Measurements from ENCODE around the gene ZNF438. TPM values are rescaled to one million over a fixed set of nuclear protein-coding genes. Genes with fewer than 3 reads are reported as not detected.

ZNF438 gene
- total RNA-seq, 1 experiment from 2014 or later, result 2.0 TPM

DNA sequence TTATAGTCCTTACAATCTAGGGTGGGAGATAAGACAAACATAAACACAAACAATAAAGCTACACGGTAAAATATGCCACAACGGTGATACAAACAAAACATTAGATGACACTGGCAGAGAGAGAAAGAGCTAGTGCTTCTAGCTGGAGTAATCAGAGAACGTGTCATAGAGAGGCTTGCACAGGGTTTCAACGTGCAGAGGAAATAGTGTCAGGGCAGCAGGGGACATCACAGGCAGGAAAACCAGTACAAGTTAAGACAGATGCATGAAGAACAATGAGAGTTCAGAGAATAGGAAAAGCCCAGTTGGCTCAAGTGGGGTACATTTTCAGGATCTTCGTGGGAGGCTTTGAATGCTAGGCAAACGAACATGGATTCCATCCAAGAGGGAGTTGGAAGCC, 91.4 kb downstream of the ZNF438 start:
- DNase-seq (ENCODE audit: low read depth, low spot score), result no peak
- no peaks in the 10 kb centered on the region for H3K36me3 ChIP-seq (ENCODE audit: control insufficient read depth, insufficient read depth, low read length)
- intact Hi-C loops (cut with micrococcal nuclease; ENCODE audit: unreplicated experiment), result no loop called here
- BruUV-seq (replicated peaks), result no TSS peak
- in situ Hi-C loops (cut with HindIII; ENCODE audit: low pct_unique_long_range_greater_than_20kb, low sequenced_read_pairs), result no loop called here
- H3K9me3 ChIP-seq (ENCODE audit: control insufficient read depth, insufficient read depth, low read depth, low read length), result no peaks in the 10 kb centered on the region
- no peaks in the 10 kb centered on the region for H3K27me3 ChIP-seq (ENCODE audit: control insufficient read depth, insufficient read depth, low read length)
- ChIA-PET CTCF (no interaction called here), POLR2A (no interaction called here)
- no peak for ATAC-seq
- no peak for TF ChIP-seq SIN3A (IDR thresholded peaks at IDR 0.05; ENCODE audit: borderline replicate concordance, insufficient read depth, low read depth, low read length)
- TF ChIP-seq TCF7L2 (IDR thresholded peaks at IDR 0.05; ENCODE audit: low read depth, low read length), result no peak
- no peak for TF ChIP-seq POLR2AphosphoS5 (IDR thresholded peaks at IDR 0.05; ENCODE audit: low read depth, low read length)
- TF ChIP-seq, protein P1, sequence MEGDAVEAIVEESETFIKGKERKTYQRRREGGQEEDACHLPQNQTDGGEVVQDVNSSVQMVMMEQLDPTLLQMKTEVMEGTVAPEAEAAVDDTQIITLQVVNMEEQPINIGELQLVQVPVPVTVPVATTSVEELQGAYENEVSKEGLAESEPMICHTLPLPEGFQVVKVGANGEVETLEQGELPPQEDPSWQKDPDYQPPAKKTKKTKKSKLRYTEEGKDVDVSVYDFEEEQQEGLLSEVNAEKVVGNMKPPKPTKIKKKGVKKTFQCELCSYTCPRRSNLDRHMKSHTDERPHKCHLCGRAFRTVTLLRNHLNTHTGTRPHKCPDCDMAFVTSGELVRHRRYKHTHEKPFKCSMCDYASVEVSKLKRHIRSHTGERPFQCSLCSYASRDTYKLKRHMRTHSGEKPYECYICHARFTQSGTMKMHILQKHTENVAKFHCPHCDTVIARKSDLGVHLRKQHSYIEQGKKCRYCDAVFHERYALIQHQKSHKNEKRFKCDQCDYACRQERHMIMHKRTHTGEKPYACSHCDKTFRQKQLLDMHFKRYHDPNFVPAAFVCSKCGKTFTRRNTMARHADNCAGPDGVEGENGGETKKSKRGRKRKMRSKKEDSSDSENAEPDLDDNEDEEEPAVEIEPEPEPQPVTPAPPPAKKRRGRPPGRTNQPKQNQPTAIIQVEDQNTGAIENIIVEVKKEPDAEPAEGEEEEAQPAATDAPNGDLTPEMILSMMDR (IDR thresholded peaks at IDR 0.05), result no peak
- TF ChIP-seq, protein P2, sequence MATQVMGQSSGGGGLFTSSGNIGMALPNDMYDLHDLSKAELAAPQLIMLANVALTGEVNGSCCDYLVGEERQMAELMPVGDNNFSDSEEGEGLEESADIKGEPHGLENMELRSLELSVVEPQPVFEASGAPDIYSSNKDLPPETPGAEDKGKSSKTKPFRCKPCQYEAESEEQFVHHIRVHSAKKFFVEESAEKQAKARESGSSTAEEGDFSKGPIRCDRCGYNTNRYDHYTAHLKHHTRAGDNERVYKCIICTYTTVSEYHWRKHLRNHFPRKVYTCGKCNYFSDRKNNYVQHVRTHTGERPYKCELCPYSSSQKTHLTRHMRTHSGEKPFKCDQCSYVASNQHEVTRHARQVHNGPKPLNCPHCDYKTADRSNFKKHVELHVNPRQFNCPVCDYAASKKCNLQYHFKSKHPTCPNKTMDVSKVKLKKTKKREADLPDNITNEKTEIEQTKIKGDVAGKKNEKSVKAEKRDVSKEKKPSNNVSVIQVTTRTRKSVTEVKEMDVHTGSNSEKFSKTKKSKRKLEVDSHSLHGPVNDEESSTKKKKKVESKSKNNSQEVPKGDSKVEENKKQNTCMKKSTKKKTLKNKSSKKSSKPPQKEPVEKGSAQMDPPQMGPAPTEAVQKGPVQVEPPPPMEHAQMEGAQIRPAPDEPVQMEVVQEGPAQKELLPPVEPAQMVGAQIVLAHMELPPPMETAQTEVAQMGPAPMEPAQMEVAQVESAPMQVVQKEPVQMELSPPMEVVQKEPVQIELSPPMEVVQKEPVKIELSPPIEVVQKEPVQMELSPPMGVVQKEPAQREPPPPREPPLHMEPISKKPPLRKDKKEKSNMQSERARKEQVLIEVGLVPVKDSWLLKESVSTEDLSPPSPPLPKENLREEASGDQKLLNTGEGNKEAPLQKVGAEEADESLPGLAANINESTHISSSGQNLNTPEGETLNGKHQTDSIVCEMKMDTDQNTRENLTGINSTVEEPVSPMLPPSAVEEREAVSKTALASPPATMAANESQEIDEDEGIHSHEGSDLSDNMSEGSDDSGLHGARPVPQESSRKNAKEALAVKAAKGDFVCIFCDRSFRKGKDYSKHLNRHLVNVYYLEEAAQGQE (IDR thresholded peaks at IDR 0.05; ENCODE audit: insufficient read depth in 1 of 2, low read depth in 2 of 2, low read length in 1 of 2), result no peak
- H3K4me3 ChIP-seq (ENCODE audit: low read depth in 2 of 2, low read length in 2 of 2), result no peak overlapping the region
- H3K27ac ChIP-seq (ENCODE audit: low read length), result no peak overlapping the region
- H3K4me1 ChIP-seq (ENCODE audit: control insufficient read depth, insufficient read depth, low read length), result no peaks in the 10 kb centered on the region

DNA sequence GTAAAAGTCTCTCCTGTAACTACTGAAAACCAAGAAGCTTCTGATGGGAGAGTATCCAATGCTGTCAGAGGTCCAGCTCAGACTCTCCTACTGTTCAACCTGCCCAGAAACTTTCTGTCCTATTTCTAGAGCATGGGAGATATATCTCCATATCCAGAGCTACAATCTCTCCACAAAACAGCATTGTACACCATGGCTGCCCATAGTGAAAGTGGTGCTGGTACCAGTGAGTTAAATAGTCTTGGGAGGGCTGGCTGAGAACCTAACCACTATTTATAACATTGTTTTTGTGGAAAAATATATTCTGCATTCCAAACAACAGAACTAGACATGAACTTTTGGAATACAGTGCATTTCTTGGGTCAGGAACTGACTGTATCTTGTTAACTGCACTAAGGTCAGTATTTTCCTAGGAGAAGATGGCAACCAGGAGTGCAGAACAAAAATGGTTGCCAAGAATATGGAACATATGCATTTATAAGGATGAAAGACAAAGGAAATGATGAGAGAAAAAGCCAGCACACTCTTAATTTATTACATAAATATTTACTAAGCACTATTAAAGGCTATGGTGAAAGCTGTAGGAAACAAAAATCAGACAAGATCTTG, 91.9 kb downstream of the ZNF438 start:
- ATAC-seq (no peak), DNase-seq (ENCODE audit: low read depth, low spot score) (no peak)
- Histone ChIP-seq H3K36me3 (ENCODE audit: control insufficient read depth, insufficient read depth, low read length) (no peaks in the 10 kb centered on the region), H3K9me3 (ENCODE audit: control insufficient read depth, insufficient read depth, low read depth, low read length) (no peaks in the 10 kb centered on the region), H3K27me3 (ENCODE audit: control insufficient read depth, insufficient read depth, low read length) (no peaks in the 10 kb centered on the region), H3K4me1 (ENCODE audit: control insufficient read depth, insufficient read depth, low read length) (no peaks in the 10 kb centered on the region), H3K4me3 (ENCODE audit: low read depth in 2 of 2, low read length in 2 of 2) (no peak overlapping the region), H3K27ac (ENCODE audit: low read length) (no peak overlapping the region)
- no TSS peak for BruUV-seq (replicated peaks)
- in situ Hi-C loops (cut with HindIII; ENCODE audit: low pct_unique_long_range_greater_than_20kb, low sequenced_read_pairs), result no loop called here
- intact Hi-C loops (cut with micrococcal nuclease; ENCODE audit: unreplicated experiment), result no loop called here
- ChIA-PET CTCF (no interaction called here), POLR2A (no interaction called here)
- TF ChIP-seq, protein P1 (IDR thresholded peaks at IDR 0.05), result no peak
- TF ChIP-seq POLR2AphosphoS5 (IDR thresholded peaks at IDR 0.05; ENCODE audit: low read depth, low read length) (no peak), TCF7L2 (IDR thresholded peaks at IDR 0.05; ENCODE audit: low read depth, low read length) (no peak), SIN3A (IDR thresholded peaks at IDR 0.05; ENCODE audit: borderline replicate concordance, insufficient read depth, low read depth, low read length) (no peak)
- TF ChIP-seq, protein P2 (IDR thresholded peaks at IDR 0.05; ENCODE audit: insufficient read depth in 1 of 2, low read depth in 2 of 2, low read length in 1 of 2), result no peak

Measured in Panc1 (cell line).